Gastroesophageal sphincter (tissue), 4 donors: ENCODE data around the gene SLC48A1. TPM values are rescaled to one million over a fixed set of nuclear protein-coding genes. Genes with fewer than 3 reads are reported as not detected.

Experiments used
- ATAC-seq: fragments of 150-250 bp; one replicate; pipeline ENCODE4 v1.9.1; 2016; ENCODE audit warnings: mild to moderate bottlenecking, moderate library complexity
- H3K27ac ChIP-seq, 4 donors: fragments of 200-600 bp; sonication (generic) in 3 of 4; 1 replicate in 3 of 4; 2 replicates in 1 of 4; pipeline ENCODE4 v1.5.1; 2016 to 2019
- H3K27me3 ChIP-seq: fragments of 200-600 bp; sonication (generic); one replicate; pipeline ENCODE4 v1.5.1; 2019
- H3K36me3 ChIP-seq, 2 donors: fragments of 200-600 bp; sonication (generic); one replicate each; pipeline ENCODE4 v1.5.1; 2019; ENCODE audit warnings: control low read depth in 1 of 2
- H3K4me1 ChIP-seq, 3 donors: fragments of 200-600 bp; sonication (generic); 1 replicate in 2 of 3; 2 replicates in 1 of 3; pipeline ENCODE4 v1.5.1; 2016 to 2019; ENCODE audit warnings: control low read depth in 2 of 3
- H3K4me3 ChIP-seq, 2 donors: fragments of 200-600 bp; sonication (generic); one replicate each; pipeline ENCODE4 v1.5.1; 2019; ENCODE audit warnings: mild to moderate bottlenecking in 1 of 2, moderate library complexity in 1 of 2
- H3K9me3 ChIP-seq, 3 donors: fragments of 200-600 bp; sonication (generic); one replicate each; pipeline ENCODE4 v1.5.1; 2017 to 2019; ENCODE audit warnings: control low read depth in 2 of 3
- EP300 ChIP-seq: sonication (generic); formaldehyde crosslinking; IDR thresholded peaks from one replicate; pipeline ENCODE4 v1.6.1; 2017; ENCODE audit warnings: antibody characterized with exemption, mild to moderate bottlenecking
- POLR2A ChIP-seq, 2 donors: fragments of 450-650 bp; IDR thresholded peaks; one replicate each; pipeline ENCODE4 v1.6.1; 2017; ENCODE audit warnings: antibody characterized with exemption in 2 of 2, mild to moderate bottlenecking in 2 of 2, moderate library complexity in 1 of 2
- POLR2AphosphoS5 ChIP-seq: sonication (generic); formaldehyde crosslinking; IDR thresholded peaks from one replicate; pipeline ENCODE4 v1.6.1; 2017; ENCODE audit warnings: antibody characterized with exemption
- WGBS, 2 donors: methylation state at CpG; one replicate each; pipeline ENCODE4 v1.1.5; 2018; ENCODE audit warnings: low coverage in 1 of 2; 5-methylcytosine and 5-hydroxymethylcytosine counted together
- total RNA-seq, 4 donors: library from RNA; depleted of rRNA; stranded (reverse); fragments of >200 nt; gene quantifications; one replicate each; pipeline ENCODE4 v1.1.0, GENCODE V29; 2016
- TF ChIP-seq, protein P1 (sequence below), 4 experiments: fragments of 200-600 bp in 2 of 4; fragments of 450-650 bp in 2 of 4; sonication (generic) in 1 of 4; IDR thresholded peaks; one replicate each; pipeline ENCODE4 v1.5.1; 2017 to 2019; ENCODE audit warnings: antibody characterized with exemption in 4 of 4, mild to moderate bottlenecking in 2 of 4, moderate library complexity in 2 of 4

Gene SLC48A1
- total RNA-seq, 4 donors from 2014 or later: 40.7 to 66.8 (median 53.3) TPM

DNA sequence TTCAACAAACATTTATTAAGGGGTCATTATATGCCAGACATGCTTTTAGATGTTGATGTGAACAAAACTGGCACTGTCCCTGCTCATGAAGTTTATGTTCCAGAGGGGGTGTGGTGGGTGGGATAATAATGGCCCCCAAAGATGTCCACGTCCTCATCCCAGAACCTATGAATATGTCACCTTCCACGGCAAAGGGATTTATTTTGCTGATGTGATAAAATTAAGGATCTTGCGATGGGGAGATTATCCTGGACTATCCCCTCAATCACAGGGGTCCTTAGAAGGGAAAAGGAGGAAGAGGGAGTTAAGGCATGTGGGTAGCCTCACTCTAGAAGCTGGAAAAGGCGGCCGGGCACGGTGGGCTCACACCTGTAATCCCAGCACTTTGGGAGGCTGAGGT, 1.7 kb upstream of the SLC48A1 start:
- Histone ChIP-seq H3K27me3 (peaks cover 10% of the 10 kb centered on the region), H3K4me3 (no peak overlapping the region), H3K4me1 (peaks cover 2 to 50% (median 19%) of the 10 kb centered on the region in 3 donors), H3K36me3 (no peaks in the 10 kb centered on the region), H3K27ac (no peak overlapping the region), H3K9me3 (no peaks in the 10 kb centered on the region)
- 67 to 68% methylated on average over 3 to 6 of the region's 6 CpGs for WGBS, 2 donors
- no peak for TF ChIP-seq EP300
- no peak for TF ChIP-seq POLR2AphosphoS5
- TF ChIP-seq, protein P1, sequence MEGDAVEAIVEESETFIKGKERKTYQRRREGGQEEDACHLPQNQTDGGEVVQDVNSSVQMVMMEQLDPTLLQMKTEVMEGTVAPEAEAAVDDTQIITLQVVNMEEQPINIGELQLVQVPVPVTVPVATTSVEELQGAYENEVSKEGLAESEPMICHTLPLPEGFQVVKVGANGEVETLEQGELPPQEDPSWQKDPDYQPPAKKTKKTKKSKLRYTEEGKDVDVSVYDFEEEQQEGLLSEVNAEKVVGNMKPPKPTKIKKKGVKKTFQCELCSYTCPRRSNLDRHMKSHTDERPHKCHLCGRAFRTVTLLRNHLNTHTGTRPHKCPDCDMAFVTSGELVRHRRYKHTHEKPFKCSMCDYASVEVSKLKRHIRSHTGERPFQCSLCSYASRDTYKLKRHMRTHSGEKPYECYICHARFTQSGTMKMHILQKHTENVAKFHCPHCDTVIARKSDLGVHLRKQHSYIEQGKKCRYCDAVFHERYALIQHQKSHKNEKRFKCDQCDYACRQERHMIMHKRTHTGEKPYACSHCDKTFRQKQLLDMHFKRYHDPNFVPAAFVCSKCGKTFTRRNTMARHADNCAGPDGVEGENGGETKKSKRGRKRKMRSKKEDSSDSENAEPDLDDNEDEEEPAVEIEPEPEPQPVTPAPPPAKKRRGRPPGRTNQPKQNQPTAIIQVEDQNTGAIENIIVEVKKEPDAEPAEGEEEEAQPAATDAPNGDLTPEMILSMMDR (IDR thresholded peaks at IDR 0.05): no peak
- no peak for TF ChIP-seq POLR2A (IDR thresholded peaks at IDR 0.05)
- ATAC-seq: no peak

DNA sequence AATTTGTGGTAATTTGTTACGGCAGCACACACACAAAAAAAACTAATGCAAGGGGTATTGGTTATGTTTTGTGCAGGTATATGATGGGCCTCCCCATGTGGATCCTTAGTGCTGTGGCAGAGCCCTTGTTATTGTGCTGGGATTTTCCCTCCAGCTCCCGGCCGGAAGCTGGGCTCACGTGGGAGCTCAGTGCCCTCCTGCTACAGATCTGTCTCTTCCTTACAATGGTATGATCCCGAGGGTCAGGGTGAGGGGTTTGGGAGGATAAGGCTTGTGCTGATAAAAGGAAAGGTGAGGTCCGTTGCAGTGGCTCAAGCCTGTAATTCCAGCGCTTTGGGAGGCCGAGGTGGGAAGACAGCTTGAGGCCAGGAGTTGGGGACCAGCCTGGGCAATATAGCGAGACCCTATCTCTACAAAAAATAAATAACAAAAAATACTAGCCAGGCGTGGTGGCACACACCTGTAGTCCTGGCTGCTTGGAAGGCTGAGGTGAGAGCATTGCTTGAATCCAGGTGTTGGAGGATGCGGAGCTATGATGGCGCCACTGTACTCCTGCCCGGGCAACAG, 861 bp upstream of the SLC48A1 start:
- Histone ChIP-seq H3K36me3 (no peaks in the 10 kb centered on the region), H3K9me3 (no peaks in the 10 kb centered on the region), H3K4me3 (peak overlapping the region in 1 of 2 donors; percentile 97), H3K27me3 (peaks cover 10% of the 10 kb centered on the region), H3K27ac (peak overlapping the region in 2 of 4 donors; percentile 91), H3K4me1 (peaks cover 8 to 59% (median 28%) of the 10 kb centered on the region in 3 donors)
- ATAC-seq: no peak
- WGBS, 2 donors: 75 to 76% methylated on average over 9 to 13 of the region's 13 CpGs
- no peak for TF ChIP-seq EP300
- TF ChIP-seq, protein P1 (IDR thresholded peaks at IDR 0.05): no peak
- TF ChIP-seq POLR2A (IDR thresholded peaks at IDR 0.05): no peak
- TF ChIP-seq POLR2AphosphoS5: no peak

DNA sequence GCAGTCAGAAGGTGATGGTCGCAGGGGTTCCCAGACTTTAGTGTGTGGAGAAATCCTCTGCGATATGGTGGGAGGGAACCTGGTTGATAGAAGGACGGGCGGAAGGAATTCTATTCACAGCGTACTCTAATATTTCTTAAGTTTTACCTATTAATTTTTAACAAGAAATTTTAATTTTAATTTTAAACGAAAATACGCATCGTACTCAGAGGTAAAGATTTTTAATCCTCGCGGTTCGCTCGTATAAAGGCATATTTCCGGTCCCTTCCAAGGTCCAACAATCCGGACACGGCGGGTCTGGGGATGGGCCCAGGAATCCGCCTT, 338 bp upstream of the SLC48A1 start:
- 12 to 13% methylated on average over 13 to 17 of the region's 17 CpGs for WGBS, 2 donors
- Histone ChIP-seq H3K4me3 (peak overlapping the region; percentile 95 to 97), H3K9me3 (no peaks in the 10 kb centered on the region), H3K36me3 (no peaks in the 10 kb centered on the region), H3K27me3 (peaks cover 6% of the 10 kb centered on the region), H3K27ac (peak overlapping the region in 3 of 4 donors; percentile 87 to 91 (median 91)), H3K4me1 (peaks cover 10 to 64% (median 33%) of the 10 kb centered on the region in 3 donors)
- TF ChIP-seq POLR2A (IDR thresholded peaks at IDR 0.05) (no peak), POLR2AphosphoS5 (no peak), EP300 (no peak)
- TF ChIP-seq, protein P1 (IDR thresholded peaks at IDR 0.05): no peak
- ATAC-seq: no peak

- no peaks in the 10 kb centered on the region for H3K36me3 ChIP-seq
- peaks cover 10 to 77% (median 43%) of the 10 kb centered on the region in 3 donors for H3K4me1 ChIP-seq
- 62 to 87% methylated on average over 4 to 10 of the region's 14 CpGs for WGBS, 2 donors
- H3K27ac ChIP-seq: peak overlapping the region in 3 of 4 donors; percentile 87 to 91 (median 91)
- H3K4me3 ChIP-seq: peak overlapping the region; percentile 95 to 97
- ATAC-seq: no peak
- TF ChIP-seq, protein P1 (IDR thresholded peaks at IDR 0.05): peak in 1 of 4 experiments; percentile 0
- no peak for TF ChIP-seq POLR2AphosphoS5
- no peaks in the 10 kb centered on the region for H3K9me3 ChIP-seq
- no peaks in the 10 kb centered on the region for H3K27me3 ChIP-seq
Observed at GRCh38 chr12:47773858-47774580, 981 bp downstream of the SLC48A1 start.

GRCh38 chr12:47774663-47775062, 1.6 kb downstream of the SLC48A1 start:
- TF ChIP-seq, protein P1 (IDR thresholded peaks at IDR 0.05): no peak
- TF ChIP-seq EP300: no peak
- no peak for TF ChIP-seq POLR2A (IDR thresholded peaks at IDR 0.05)
- TF ChIP-seq POLR2AphosphoS5: no peak
- Histone ChIP-seq H3K27ac (peak overlapping the region in 3 of 4 donors; percentile 78 to 81 (median 80)), H3K9me3 (no peaks in the 10 kb centered on the region), H3K4me3 (no peak overlapping the region), H3K27me3 (no peaks in the 10 kb centered on the region), H3K4me1 (peaks cover 10 to 83% (median 49%) of the 10 kb centered on the region in 3 donors), H3K36me3 (no peaks in the 10 kb centered on the region)
- no peak for ATAC-seq
- 100% methylated on average over 3 of the region's 7 CpGs; no CpG with 5 or more reads in 1 of the 2 donors for WGBS, 2 donors
